Measurements from ENCODE around the gene RPS3. TPM values are rescaled to one million over a fixed set of nuclear protein-coding genes. Genes with fewer than 3 reads are reported as not detected.

RPS3 gene
- polyA plus RNA-seq, 1 experiment: 3,005 TPM

- DNase-seq (ENCODE audit: low read depth): no peak
- Histone ChIP-seq H3K27me3 (ENCODE audit: control insufficient read depth, insufficient read depth, low read length) (no peaks in the 10 kb centered on the region), H3K36me3 (ENCODE audit: control insufficient read depth, insufficient read depth, low read length) (peaks cover 12% of the 10 kb centered on the region), H3K4me3 (ENCODE audit: low read depth, low read length) (no peak overlapping the region)
- TF ChIP-seq, protein P1, sequence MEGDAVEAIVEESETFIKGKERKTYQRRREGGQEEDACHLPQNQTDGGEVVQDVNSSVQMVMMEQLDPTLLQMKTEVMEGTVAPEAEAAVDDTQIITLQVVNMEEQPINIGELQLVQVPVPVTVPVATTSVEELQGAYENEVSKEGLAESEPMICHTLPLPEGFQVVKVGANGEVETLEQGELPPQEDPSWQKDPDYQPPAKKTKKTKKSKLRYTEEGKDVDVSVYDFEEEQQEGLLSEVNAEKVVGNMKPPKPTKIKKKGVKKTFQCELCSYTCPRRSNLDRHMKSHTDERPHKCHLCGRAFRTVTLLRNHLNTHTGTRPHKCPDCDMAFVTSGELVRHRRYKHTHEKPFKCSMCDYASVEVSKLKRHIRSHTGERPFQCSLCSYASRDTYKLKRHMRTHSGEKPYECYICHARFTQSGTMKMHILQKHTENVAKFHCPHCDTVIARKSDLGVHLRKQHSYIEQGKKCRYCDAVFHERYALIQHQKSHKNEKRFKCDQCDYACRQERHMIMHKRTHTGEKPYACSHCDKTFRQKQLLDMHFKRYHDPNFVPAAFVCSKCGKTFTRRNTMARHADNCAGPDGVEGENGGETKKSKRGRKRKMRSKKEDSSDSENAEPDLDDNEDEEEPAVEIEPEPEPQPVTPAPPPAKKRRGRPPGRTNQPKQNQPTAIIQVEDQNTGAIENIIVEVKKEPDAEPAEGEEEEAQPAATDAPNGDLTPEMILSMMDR (IDR thresholded peaks at IDR 0.05; ENCODE audit: insufficient read depth, low read depth, low read length): no peak
- CTCF ChIA-PET: interaction anchor here (1.0 kb wide), 1 partner anchor 9 kb away, joined by 4 read pairs; no protein-coding TSS in a partner anchor
- POLR2A ChIA-PET: no interaction called here
Measured at GRCh38 chr11:75413864-75414263, 14.5 kb downstream of the RPS3 start.

GRCh38 chr11:75420224-75421034 lies 21.1 kb downstream of the RPS3 start:
- H3K4me3 ChIP-seq (ENCODE audit: low read depth, low read length): no peak overlapping the region
- peaks cover 8% of the 10 kb centered on the region for H3K36me3 ChIP-seq (ENCODE audit: control insufficient read depth, insufficient read depth, low read length)
- CTCF ChIA-PET: interaction anchor here (1.0 to 1.5 kb wide), 2 partner anchors 31 to 35 kb away, joined by 3 to 5 read pairs; no protein-coding TSS in a partner anchor
- DNase-seq (ENCODE audit: low read depth): no peak
- H3K27me3 ChIP-seq (ENCODE audit: control insufficient read depth, insufficient read depth, low read length): no peaks in the 10 kb centered on the region
- TF ChIP-seq, protein P1 (IDR thresholded peaks at IDR 0.05; ENCODE audit: insufficient read depth, low read depth, low read length): no peak
- POLR2A ChIA-PET: no interaction called here

GRCh38 chr11:75421035-75421602 lies 21.8 kb downstream of the RPS3 start:
- Histone ChIP-seq H3K27me3 (ENCODE audit: control insufficient read depth, insufficient read depth, low read length) (no peaks in the 10 kb centered on the region), H3K36me3 (ENCODE audit: control insufficient read depth, insufficient read depth, low read length) (peaks cover 6% of the 10 kb centered on the region), H3K4me3 (ENCODE audit: low read depth, low read length) (no peak overlapping the region)
- TF ChIP-seq, protein P1 (IDR thresholded peaks at IDR 0.05; ENCODE audit: insufficient read depth, low read depth, low read length): no peak
- POLR2A ChIA-PET: no interaction called here
- CTCF ChIA-PET: no interaction called here
- DNase-seq (ENCODE audit: low read depth): no peak

- POLR2A ChIA-PET: no interaction called here
Measured at GRCh38 chr11:75421902-75422247, 22.6 kb downstream of the RPS3 start.

More at GRCh38 chr11:75421902-75422247, 22.6 kb downstream of the RPS3 start:
- no peak overlapping the region for H3K4me3 ChIP-seq (ENCODE audit: low read depth, low read length)
- CTCF ChIA-PET: interaction anchor here (0.8 to 1.7 kb wide), 3 partner anchors 8 to 23 kb away, joined by 4 to 5 read pairs (median 4); no protein-coding TSS in a partner anchor
- H3K36me3 ChIP-seq (ENCODE audit: control insufficient read depth, insufficient read depth, low read length): peaks cover 6% of the 10 kb centered on the region
- H3K27me3 ChIP-seq (ENCODE audit: control insufficient read depth, insufficient read depth, low read length): no peaks in the 10 kb centered on the region
- no peak for DNase-seq (ENCODE audit: low read depth)
- TF ChIP-seq, protein P1 (IDR thresholded peaks at IDR 0.05; ENCODE audit: insufficient read depth, low read depth, low read length): no peak

Measured in BJ (cell line).